GM03348 (cell line): ENCODE results near the gene CAMSAP3.

Experiments used
- DNase-seq: peaks from one replicate; pipeline ENCODE4 v3.0.0; 2012; ENCODE audit warnings: low spot score

Gene CAMSAP3

DNA sequence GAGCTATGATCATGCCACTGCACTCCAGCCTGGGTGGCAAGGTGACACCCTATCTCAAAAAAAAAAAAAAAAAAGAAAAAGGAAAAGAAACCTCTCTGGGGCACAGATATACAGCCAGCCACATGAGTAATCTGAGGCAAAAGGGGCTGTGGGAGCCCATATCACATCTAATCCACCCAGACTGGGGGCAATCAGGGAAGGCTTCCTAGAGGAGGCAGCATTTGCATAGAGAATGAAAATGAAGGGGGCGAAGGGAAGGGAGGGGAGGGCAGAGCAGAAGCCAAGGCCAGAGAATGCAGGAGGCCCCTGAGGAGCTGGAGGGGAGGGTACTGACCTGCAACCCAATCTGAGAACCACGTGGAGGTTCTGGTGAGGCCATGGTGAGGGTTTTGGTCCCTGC is 54.5 kb downstream of the CAMSAP3 start:
- no peak for DNase-seq

DNA sequence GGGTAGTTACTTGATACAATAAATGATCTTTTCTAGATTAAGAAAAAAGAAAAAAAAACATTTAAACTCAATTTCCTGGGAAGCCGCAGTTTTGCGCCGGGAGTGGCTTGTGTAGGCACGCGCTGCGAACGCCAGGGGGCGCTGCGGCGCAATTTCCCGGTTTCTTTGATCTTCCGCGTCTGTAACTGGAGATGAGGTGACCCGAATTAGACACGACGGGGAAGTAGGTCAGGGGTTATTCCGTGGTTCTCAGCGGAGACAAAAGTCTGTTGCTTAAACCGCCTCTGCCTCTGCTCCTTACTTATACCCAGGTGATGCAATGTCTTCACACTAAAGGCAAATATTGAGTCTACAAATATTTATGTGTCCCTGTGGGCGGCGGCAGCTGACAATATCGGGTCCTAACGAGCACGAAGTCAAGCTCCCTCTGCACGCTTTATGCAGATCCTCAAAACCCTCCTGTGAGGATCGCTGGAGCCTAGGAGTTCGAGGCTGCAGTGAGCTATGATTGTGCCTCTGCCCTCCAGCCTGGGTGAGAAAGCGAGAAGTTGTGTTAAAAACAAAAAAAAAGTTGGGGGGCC is 56.5 kb downstream of the CAMSAP3 start:
- peak; percentile 88 for DNase-seq

DNA sequence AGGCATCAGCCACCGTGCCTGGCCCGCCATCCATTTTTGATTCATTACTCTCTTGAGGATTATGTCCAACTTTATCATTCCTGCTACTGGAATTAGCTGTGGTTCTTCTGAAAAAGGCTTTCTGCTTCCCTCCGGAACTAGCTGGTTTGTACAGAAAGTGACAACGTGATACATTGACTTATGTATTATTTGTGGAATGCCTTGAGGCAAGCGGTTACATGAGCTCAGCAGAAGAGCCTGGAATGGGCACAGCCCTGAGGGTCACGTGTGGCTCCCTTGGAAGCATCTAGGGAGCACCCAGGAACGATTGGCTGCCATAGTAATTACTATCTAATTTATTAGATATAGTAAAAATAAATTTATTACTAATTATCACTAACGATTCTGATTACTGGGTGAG is 58.7 kb downstream of the CAMSAP3 start:
- DNase-seq = no peak

DNA sequence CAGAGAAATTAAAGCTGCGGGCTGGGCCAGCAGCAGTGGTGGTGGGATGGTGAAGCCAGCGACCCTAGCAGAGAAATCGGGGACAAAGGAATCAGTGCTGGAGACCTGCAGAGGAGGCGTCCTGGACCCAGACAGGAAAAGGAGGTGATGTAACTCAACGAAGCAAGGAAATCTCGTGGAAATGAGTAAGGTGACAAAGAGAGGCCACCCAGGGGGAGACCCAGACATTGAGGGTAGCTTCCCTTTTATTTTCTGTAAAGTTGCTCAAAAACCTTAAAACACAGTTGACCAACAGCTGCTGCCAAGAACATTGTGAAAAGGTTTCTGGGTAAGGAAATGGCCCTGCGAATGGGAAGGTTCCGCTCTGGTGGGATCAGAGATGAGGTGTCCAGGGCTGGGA is 59.9 kb downstream of the CAMSAP3 start:
- no peak for DNase-seq

DNA sequence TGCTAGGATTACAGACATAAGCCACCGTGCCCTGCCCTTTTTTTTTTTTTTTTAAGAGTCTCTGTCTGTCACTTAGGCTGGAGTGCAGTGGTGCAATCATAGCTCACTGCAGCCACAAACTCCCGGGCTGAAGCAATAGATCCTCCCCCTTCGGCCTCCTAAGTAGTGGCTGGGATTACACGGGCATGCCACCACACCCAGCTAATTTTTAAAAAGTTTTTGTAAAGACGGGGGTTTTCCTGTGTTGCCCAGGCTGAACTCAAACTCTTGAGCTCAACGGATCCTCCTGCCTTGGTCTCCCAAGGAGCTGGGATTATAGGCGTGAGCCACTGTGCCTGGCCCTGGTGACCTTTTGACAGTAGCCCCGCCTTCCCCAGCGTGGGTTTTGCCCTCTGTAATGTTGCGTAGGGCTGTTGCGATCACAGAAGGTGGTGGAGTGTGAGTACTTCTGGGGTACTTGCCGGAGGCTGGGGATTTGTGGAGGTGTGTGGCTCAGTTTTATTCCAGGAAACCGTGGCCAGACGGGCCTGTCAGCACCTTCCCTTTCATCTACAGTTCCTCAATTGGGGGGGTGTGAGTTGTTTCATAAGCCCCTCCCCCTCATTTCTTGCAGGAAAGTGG is 61.6 kb downstream of the CAMSAP3 start:
- no peak for DNase-seq

DNA sequence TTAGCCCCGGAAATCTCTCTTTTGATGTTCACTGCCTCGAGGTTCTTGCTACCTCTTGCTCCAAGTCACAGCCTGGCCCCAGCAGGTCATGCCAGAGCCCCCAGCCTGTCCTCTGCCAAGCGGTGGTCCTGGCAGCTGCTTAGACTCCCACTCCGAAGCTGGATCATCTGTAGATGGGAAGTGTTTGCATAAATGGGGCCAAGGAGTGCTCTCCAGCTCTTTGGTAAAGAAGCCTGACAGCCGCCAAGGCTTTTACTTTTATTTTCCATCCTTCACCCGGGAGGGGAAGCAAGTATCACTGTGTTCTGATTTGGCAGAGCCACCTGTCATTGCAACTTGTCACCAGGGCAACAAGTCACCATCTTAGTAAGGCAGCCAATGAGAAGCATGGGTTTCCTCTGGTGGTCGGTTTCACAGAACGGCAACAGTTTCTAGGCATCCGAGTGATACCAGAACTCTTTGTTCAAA is 62.6 kb downstream of the CAMSAP3 start:
- no peak for DNase-seq

DNA sequence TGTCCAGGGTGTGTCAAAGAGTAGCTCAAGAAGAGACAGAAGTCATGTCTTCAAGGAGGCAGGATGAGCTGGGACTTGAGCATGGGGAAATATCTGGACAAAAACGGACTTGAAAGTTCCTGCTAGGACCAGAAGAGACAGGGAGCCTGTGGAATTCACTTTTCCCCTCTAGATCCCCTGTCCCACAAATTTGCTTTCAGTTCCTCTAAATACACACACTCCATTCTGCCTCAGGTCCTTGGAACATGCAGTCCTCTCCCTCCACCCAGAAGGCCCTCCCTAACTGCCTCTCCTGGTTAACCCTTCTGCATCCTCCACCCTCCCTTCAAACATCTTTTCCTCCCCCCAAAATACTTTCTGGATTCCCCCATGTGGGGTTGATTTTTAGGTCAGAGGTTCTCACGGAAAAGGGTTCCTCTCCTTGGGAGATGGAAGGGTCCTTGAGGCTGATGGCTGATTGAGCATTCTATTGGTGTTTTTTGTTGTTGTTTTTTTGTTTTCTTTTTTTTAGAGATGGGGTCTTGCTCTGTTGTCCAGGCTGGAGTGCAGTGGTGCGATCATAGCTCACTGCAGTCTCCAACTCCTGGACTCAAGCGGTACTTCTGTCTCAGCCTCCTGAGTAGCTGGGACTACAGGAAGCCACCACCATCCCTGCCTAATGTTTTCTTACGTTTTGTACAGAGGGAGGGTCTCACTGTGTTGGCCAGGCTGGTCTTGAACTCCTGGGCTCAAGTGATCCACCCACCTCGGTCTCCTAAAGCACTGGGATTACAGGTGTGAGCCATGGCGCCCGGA is 66.3 kb downstream of the CAMSAP3 start:
- DNase-seq = no peak

DNA sequence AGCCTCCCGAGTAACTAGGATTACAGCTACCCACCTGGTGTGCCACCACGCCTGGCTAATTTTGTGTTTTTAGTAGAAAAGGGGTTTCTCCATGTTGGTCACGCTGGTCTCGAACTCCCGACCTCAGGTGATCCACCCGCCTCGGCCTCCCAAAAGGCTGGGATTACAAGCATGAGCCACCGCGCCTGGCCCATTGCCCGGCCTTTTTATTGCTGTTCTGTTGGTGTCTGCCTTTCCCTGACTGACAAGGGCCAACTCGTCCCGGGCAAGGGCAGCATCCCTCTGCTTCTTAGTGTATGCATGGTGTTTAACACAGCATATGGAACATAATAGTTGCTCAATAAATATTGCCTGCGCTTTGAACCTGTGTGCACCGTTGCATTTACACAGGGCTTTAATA is 67.0 kb downstream of the CAMSAP3 start:
- no peak for DNase-seq

DNA sequence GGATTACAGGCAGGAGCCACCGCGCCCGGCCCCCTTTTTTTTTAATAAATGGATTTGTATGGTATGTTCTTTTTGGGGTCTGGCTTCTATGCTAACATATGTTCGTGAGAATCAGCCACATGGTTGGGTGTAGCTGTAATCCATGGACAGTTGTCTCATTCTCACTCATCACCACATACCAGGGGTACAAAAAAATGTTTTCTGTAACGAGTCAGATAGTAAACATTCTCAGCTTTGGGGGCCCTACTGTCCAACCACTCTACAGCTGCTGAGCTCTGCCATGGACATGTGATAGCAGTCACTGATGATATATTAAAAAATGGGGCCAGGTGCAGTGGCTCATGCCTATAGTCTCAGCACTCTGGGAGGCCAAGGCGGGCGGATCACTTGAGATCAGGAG is 68.0 kb downstream of the CAMSAP3 start:
- DNase-seq = no peak

DNA sequence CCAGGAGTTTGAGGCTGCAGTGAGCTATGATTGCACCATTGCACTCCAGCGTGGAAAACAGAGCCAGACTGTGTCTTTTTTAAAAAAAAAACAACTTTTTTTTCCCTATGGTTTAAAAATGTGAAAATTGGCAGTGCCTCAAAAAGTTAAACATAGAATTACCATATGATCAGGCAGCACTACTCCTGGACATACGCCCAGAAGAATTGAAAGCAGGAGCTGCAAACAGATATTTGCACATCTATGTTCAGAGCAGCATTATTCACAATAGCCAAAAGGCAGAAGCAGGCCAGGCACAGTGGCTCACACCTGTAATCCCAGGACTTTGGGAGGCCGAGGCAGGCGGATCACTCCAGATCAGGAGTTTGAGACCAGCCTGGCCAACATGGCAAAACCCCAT is 69.4 kb downstream of the CAMSAP3 start:
- DNase-seq = no peak
